ENCODE data around the gene DRAXIN.
"Not testable (repeated sequence)": the region's sequence is repeated elsewhere in the genome, so short reads cannot be mapped to it uniquely, and the experiment has no call there.

DRAXIN gene
- total RNA-seq: 3.2 to 3.7 reads per million in 2 donors

GRCh38 chr1:11691302-11691914, at the start of gene DRAXIN:
DRAXIN (plus strand) TSS chr1:11691710; CDS start chr1:11706259, 14,549 bp downstream.
- peak; percentile 21 for DNase-seq

GRCh38 chr1:11641776-11642305, 49.7 kb upstream of the DRAXIN start:
- DNase-seq: no peak

- DNase-seq: not testable (repeated sequence)
Measured at GRCh38 chr1:11642418-11643017, 49.0 kb upstream of the DRAXIN start.

GRCh38 chr1:11643782-11644181, 47.7 kb upstream of the DRAXIN start:
- no peak for DNase-seq

- no peak for DNase-seq
Measured at GRCh38 chr1:11645270-11645669, 46.2 kb upstream of the DRAXIN start.

GRCh38 chr1:11645670-11646265, 45.7 kb upstream of the DRAXIN start:
- no peak for DNase-seq

- no peak for DNase-seq
Measured at GRCh38 chr1:11646317-11646716, 45.2 kb upstream of the DRAXIN start.

- DNase-seq: no peak
Measured at GRCh38 chr1:11647333-11647732, 44.2 kb upstream of the DRAXIN start.

- DNase-seq: no peak
Measured at GRCh38 chr1:11648039-11648438, 43.5 kb upstream of the DRAXIN start.

- no peak for DNase-seq
Measured at GRCh38 chr1:11648732-11649158, 42.8 kb upstream of the DRAXIN start.

GRCh38 chr1:11649237-11649623, 42.3 kb upstream of the DRAXIN start:
- no peak for DNase-seq

- DNase-seq: no peak
Measured at GRCh38 chr1:11649624-11650330, 41.7 kb upstream of the DRAXIN start.

GRCh38 chr1:11650331-11650991, 41.0 kb upstream of the DRAXIN start:
- peak; percentile 81 for DNase-seq

GRCh38 chr1:11651017-11651416, 40.5 kb upstream of the DRAXIN start:
- DNase-seq: no peak

- no peak for DNase-seq
Measured at GRCh38 chr1:11652203-11652780, 39.2 kb upstream of the DRAXIN start.

GRCh38 chr1:11653101-11653860, 38.2 kb upstream of the DRAXIN start:
- DNase-seq: no peak

- no peak for DNase-seq
Measured at GRCh38 chr1:11653861-11654136, 37.7 kb upstream of the DRAXIN start.

GRCh38 chr1:11654137-11654938, 37.2 kb upstream of the DRAXIN start, which contains the start of the genes FBXO2 and FBXO44:
FBXO2 (minus strand) TSS chr1:11654429; CDS start chr1:11654340, 89 bp downstream.
FBXO44 (plus strand) TSS chr1:11654877; CDS start chr1:11655836, 959 bp downstream.
- DNase-seq: peak; percentile 54

- no peak for DNase-seq
Measured at GRCh38 chr1:11654939-11655808, 36.3 kb upstream of the DRAXIN start.

- no peak for DNase-seq
Measured at GRCh38 chr1:11657654-11658053, 33.9 kb upstream of the DRAXIN start.
